Ascending aorta (tissue), 2 donors: ENCODE results near the gene KCNMA1. TPM values are rescaled to one million over a fixed set of nuclear protein-coding genes. Genes with fewer than 3 reads are reported as not detected.

Experiments used
- DNase-seq, 2 donors: peaks; one replicate each; pipeline ENCODE4 v3.0.0-alpha.2; 2019; ENCODE audit warnings: low spot score in 2 of 2
- H3K27ac ChIP-seq, 2 donors: fragments of 200-600 bp; sonication (generic); one replicate each; pipeline ENCODE4 v1.5.1; 2016 to 2017; ENCODE audit warnings: mild to moderate bottlenecking in 1 of 2
- H3K27me3 ChIP-seq: fragments of 200-600 bp; sonication (generic); one replicate; pipeline ENCODE4 v1.5.1; 2017
- H3K36me3 ChIP-seq, 2 donors: fragments of 200-600 bp; sonication (generic); one replicate each; pipeline ENCODE4 v1.5.1; 2016
- H3K4me1 ChIP-seq, 2 donors: fragments of 200-600 bp; sonication (generic); one replicate each; pipeline ENCODE4 v1.5.1; 2016 to 2017; ENCODE audit warnings: mild to moderate bottlenecking in 1 of 2
- H3K4me3 ChIP-seq, 2 donors: fragments of 200-600 bp; sonication (generic); one replicate each; pipeline ENCODE4 v1.5.1; 2016 to 2017; ENCODE audit warnings: mild to moderate bottlenecking in 1 of 2
- H3K9me3 ChIP-seq, 2 donors: fragments of 200-600 bp; sonication (generic); one replicate each; pipeline ENCODE4 v1.5.1; 2016
- CTCF ChIP-seq, 3 experiments: fragments of 200-600 bp in 2 of 3; fragments of 450-650 bp in 1 of 3; sonication (generic) in 2 of 3; IDR thresholded peaks; one replicate each; pipeline ENCODE4 v1.5.1; 2016 to 2019; ENCODE audit warnings: antibody characterized with exemption in 3 of 3, mild to moderate bottlenecking in 1 of 3, moderate library complexity in 1 of 3
- intact Hi-C: fragments of 100-400 bp; cut with DNase I; formaldehyde crosslinking; loops from one replicate; pipeline ENCODE4 v1.15.1; 2023
- total RNA-seq: library from RNA; depleted of rRNA; stranded (reverse); fragments of >200 nt; gene quantifications from one replicate; pipeline ENCODE4 v1.1.0, GENCODE V29; 2016

KCNMA1 gene
- total RNA-seq, 1 donor from 2014 or later: 28.6 TPM

GRCh38 chr10:77614778-77615625 is 22.6 kb downstream of the KCNMA1 start:
- DNase-seq: no peak
- Histone ChIP-seq H3K27me3 (no peaks in the 10 kb centered on the region), H3K4me3 (no peak overlapping the region), H3K27ac (peak overlapping the region; percentile 52 to 56), H3K4me1 (peaks cover 13 to 29% of the 10 kb centered on the region in 2 donors), H3K36me3 (no peaks in the 10 kb centered on the region), H3K9me3 (no peaks in the 10 kb centered on the region)
- intact Hi-C loops: no loop called here
- TF ChIP-seq CTCF (IDR thresholded peaks at IDR 0.05): no peak

GRCh38 chr10:77613476-77614130 is 24.0 kb downstream of the KCNMA1 start:
- Histone ChIP-seq H3K4me1 (peaks cover 8 to 32% of the 10 kb centered on the region in 2 donors), H3K4me3 (no peak overlapping the region)

GRCh38 chr10:77611670-77612069 is 25.9 kb downstream of the KCNMA1 start:
- Histone ChIP-seq H3K36me3 (no peaks in the 10 kb centered on the region), H3K4me3 (no peak overlapping the region), H3K9me3 (no peaks in the 10 kb centered on the region), H3K4me1 (peaks cover 8 to 32% of the 10 kb centered on the region in 2 donors), H3K27ac (no peak overlapping the region), H3K27me3 (no peaks in the 10 kb centered on the region)
- intact Hi-C loops: no loop called here
- no peak for DNase-seq
- no peak for TF ChIP-seq CTCF (IDR thresholded peaks at IDR 0.05)

More at GRCh38 chr10:77613476-77614130, 24.0 kb downstream of the KCNMA1 start:
- no peak for TF ChIP-seq CTCF (IDR thresholded peaks at IDR 0.05)
- intact Hi-C loops: no loop called here
- DNase-seq: no peak
- Histone ChIP-seq H3K27ac (peak overlapping the region; percentile 52 to 73), H3K36me3 (no peaks in the 10 kb centered on the region), H3K9me3 (no peaks in the 10 kb centered on the region), H3K27me3 (no peaks in the 10 kb centered on the region)

- H3K27me3 ChIP-seq: no peaks in the 10 kb centered on the region
- no peak for DNase-seq
- H3K9me3 ChIP-seq: no peaks in the 10 kb centered on the region
- intact Hi-C loops: no loop called here
- no peaks in the 10 kb centered on the region for H3K36me3 ChIP-seq
- no peak overlapping the region for H3K4me3 ChIP-seq
- H3K27ac ChIP-seq: no peak overlapping the region
- H3K4me1 ChIP-seq: peaks cover 8 to 32% of the 10 kb centered on the region in 2 donors
- no peak for TF ChIP-seq CTCF (IDR thresholded peaks at IDR 0.05)
Observed at GRCh38 chr10:77611221-77611620, 26.4 kb downstream of the KCNMA1 start.

- H3K9me3 ChIP-seq: no peaks in the 10 kb centered on the region
- DNase-seq: no peak
- TF ChIP-seq CTCF (IDR thresholded peaks at IDR 0.05): no peak
- H3K27ac ChIP-seq: peak overlapping the region in 1 of 2 donors; percentile 12
- H3K4me1 ChIP-seq: peaks cover 8 to 35% of the 10 kb centered on the region in 2 donors
- intact Hi-C loops: no loop called here
- H3K27me3 ChIP-seq: no peaks in the 10 kb centered on the region
- no peak overlapping the region for H3K4me3 ChIP-seq
- no peaks in the 10 kb centered on the region for H3K36me3 ChIP-seq
Observed at GRCh38 chr10:77609781-77610272, 27.8 kb downstream of the KCNMA1 start.
